CD4-positive, alpha-beta memory T cell (primary cell): ENCODE data around the gene ITGA6. TPM values are rescaled to one million over a fixed set of nuclear protein-coding genes. Genes with fewer than 3 reads are reported as not detected.

Experiments
- CTCF ChIA-PET: fragments of 350-600 bp; sonication (Branson Sonifier 250); formaldehyde crosslinking; loops from one replicate; lab custom pipeline; 2021; ENCODE audit warnings: inconsistent platforms; ENCODE audit not compliant: partially characterized antibody; lab: Charles Lee
- POLR2A ChIA-PET: fragments of 350-600 bp; sonication (Branson Sonifier 250); formaldehyde crosslinking; loops from one replicate; lab custom pipeline; 2021; ENCODE audit not compliant: partially characterized antibody; lab: Charles Lee
- DNase-seq, 5 donors: peaks; one replicate each; pipeline versions ENCODE4 v3.0.0 to v3.0.0-alpha.2; 2020 to 2022; ENCODE audit warnings: mixed read lengths in 1 of 5
- H3K27ac ChIP-seq: one replicate; pipeline ENCODE4 v1.7.0; 2013; ENCODE audit warnings: low read depth, low read length
- H3K27me3 ChIP-seq: 2 replicates; pipeline ENCODE4 v1.7.0; 2013; ENCODE audit warnings: mild to moderate bottlenecking, low read length, moderate library complexity; ENCODE audit not compliant: insufficient read depth
- H3K36me3 ChIP-seq: 2 replicates; pipeline ENCODE4 v1.7.0; 2013; ENCODE audit warnings: mild to moderate bottlenecking, low read length, moderate library complexity; ENCODE audit not compliant: insufficient read depth
- H3K4me1 ChIP-seq: 2 replicates; pipeline ENCODE4 v1.7.0; 2013; ENCODE audit warnings: mild to moderate bottlenecking, low read length, moderate library complexity; ENCODE audit not compliant: insufficient read depth
- H3K4me3 ChIP-seq, 2 donors: one replicate each; pipeline ENCODE4 v1.7.0; 2013; ENCODE audit warnings: low read length in 2 of 2, mild to moderate bottlenecking in 1 of 2
- H3K9me3 ChIP-seq, 2 donors: one replicate each; pipeline ENCODE4 v1.7.0; 2013; ENCODE audit warnings: low read length in 2 of 2, control low read depth in 1 of 2; ENCODE audit not compliant: control insufficient read depth in 1 of 2
- H3K27ac Mint-ChIP-seq, 7 donors: one replicate each; pipeline ENCODE4 v1.8.0; 2020 to 2021; ENCODE audit warnings: mixed read lengths in 7 of 7, mild to moderate bottlenecking in 6 of 7, inconsistent platforms in 3 of 7, moderate library complexity in 3 of 7
- H3K27me3 Mint-ChIP-seq, 2 donors: one replicate each; pipeline ENCODE4 v1.8.0; 2020 to 2021; ENCODE audit warnings: mixed read lengths in 2 of 2
- H3K36me3 Mint-ChIP-seq, 2 donors: one replicate each; pipeline ENCODE4 v1.8.0; 2020 to 2021; ENCODE audit warnings: mixed read lengths in 2 of 2, inconsistent platforms in 1 of 2, mild to moderate bottlenecking in 1 of 2
- H3K4me1 Mint-ChIP-seq, 4 donors: one replicate each; pipeline ENCODE4 v1.8.0; 2020 to 2021; ENCODE audit warnings: mixed read lengths in 4 of 4, mild to moderate bottlenecking in 1 of 4
- H3K4me3 Mint-ChIP-seq, 8 donors: one replicate each; pipeline ENCODE4 v1.8.0; 2020 to 2021; ENCODE audit warnings: mixed read lengths in 8 of 8, mild to moderate bottlenecking in 7 of 8, moderate library complexity in 6 of 8, inconsistent platforms in 3 of 8
- H3K9me3 Mint-ChIP-seq, 8 donors: one replicate each; pipeline ENCODE4 v1.8.0; 2020 to 2021; ENCODE audit warnings: mixed read lengths in 8 of 8, mild to moderate bottlenecking in 5 of 8, inconsistent platforms in 3 of 8, moderate library complexity in 1 of 8
- intact Hi-C: fragments of 100-400 bp; cut with micrococcal nuclease; formaldehyde crosslinking; loops from one replicate; pipeline ENCODE4 v1.15.1; 2023
- polyA plus RNA-seq, 2 donors: library from polyadenylated mRNA; unstranded; fragments of 300-500 nt; fragmentation: Illumina TruSeq; gene quantifications; one replicate each; pipeline ENCODE4 v1.2.3, GENCODE V29; 2021
- total RNA-seq, 2 experiments: library from RNA; stranded (reverse); gene quantifications; one replicate each; pipeline ENCODE4 v1.2.3, GENCODE V29; 2021

The ITGA6 gene
- total and polyA plus RNA-seq, 4 experiments from 2014 or later = 58.3 to 73.6 (median 66.5) TPM

DNA sequence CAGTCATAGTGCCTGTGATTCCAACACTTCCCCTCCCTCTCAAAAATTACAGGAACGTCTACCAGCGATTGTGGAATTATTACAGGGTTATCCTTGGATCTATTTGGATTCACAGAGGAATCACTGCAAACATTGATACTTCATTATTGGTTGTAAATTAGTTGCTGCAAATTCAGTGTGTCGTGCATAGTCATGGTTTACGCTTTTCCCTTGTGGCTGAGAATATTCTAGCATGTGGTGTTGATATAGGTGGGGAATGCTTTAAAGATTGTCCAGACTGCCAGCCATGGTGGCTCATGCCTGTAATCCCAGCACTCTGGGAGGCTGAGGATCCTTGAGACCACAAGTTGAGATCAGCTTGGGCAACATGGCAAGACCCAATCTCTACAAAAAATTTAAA lies 79.8 kb downstream of the ITGA6 start:
- H3K36me3 ChIP-seq = peaks cover 25% of the 10 kb centered on the region
- H3K9me3 ChIP-seq = peaks cover 0 to 6% of the 10 kb centered on the region in 2 donors
- Mint-ChIP-seq H3K4me3 (no peak overlapping the region), H3K4me1 (peaks cover 9 to 14% (median 10%) of the 10 kb centered on the region in 4 donors), H3K36me3 (peaks cover 58 to 69% of the 10 kb centered on the region in 2 donors), H3K27ac (peak overlapping the region in 2 of 7 donors; percentile 22 to 78), H3K27me3 (no peaks in the 10 kb centered on the region), H3K9me3 (peaks cover 0 to 18% (median 10%) of the 10 kb centered on the region in 8 donors)
- CTCF ChIA-PET = no interaction called here
- H3K27me3 ChIP-seq = no peaks in the 10 kb centered on the region
- no peak overlapping the region for H3K4me3 ChIP-seq
- intact Hi-C loops = no loop called here
- no peak overlapping the region for H3K27ac ChIP-seq
- DNase-seq = no peak
- peaks cover 11% of the 10 kb centered on the region for H3K4me1 ChIP-seq
- POLR2A ChIA-PET = no interaction called here

DNA sequence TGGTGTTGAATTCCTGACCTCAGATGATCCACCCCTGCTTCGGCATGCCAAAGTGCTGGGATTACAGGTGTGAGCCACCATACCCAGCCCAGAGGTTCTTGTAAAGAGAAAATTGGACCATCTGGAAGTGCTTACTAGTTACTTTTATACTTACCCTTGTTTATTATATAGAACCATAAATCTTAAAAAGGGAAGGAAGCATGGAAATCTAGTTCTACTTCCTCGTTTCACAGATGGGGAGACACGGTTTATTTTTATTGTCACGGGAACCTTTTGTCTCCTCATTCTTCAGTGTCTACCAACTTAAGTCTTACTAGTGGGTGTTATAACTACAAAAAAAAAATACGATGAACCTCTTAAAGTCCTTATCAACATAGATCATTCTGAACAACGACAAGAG lies 82.7 kb downstream of the ITGA6 start:
- H3K4me3 ChIP-seq = no peak overlapping the region
- no peaks in the 10 kb centered on the region for H3K27me3 Mint-ChIP-seq
- intact Hi-C loops = no loop called here
- POLR2A ChIA-PET = no interaction called here
- DNase-seq = no peak
- CTCF ChIA-PET = no interaction called here
- peaks cover 7 to 14% (median 9%) of the 10 kb centered on the region in 4 donors for H3K4me1 Mint-ChIP-seq
- peaks cover 3% of the 10 kb centered on the region for H3K36me3 ChIP-seq
- H3K27ac ChIP-seq = no peak overlapping the region
- H3K9me3 Mint-ChIP-seq = peaks cover 0 to 43% (median 26%) of the 10 kb centered on the region in 8 donors
- peaks cover 52 to 58% of the 10 kb centered on the region in 2 donors for H3K36me3 Mint-ChIP-seq
- peaks cover 11% of the 10 kb centered on the region for H3K4me1 ChIP-seq
- peak overlapping the region in 1 of 7 donors; percentile 68 for H3K27ac Mint-ChIP-seq
- peaks cover 0 to 18% of the 10 kb centered on the region in 2 donors for H3K9me3 ChIP-seq
- H3K27me3 ChIP-seq = no peaks in the 10 kb centered on the region
- H3K4me3 Mint-ChIP-seq = peak overlapping the region in 2 of 8 donors; percentile 1 to 76

DNA sequence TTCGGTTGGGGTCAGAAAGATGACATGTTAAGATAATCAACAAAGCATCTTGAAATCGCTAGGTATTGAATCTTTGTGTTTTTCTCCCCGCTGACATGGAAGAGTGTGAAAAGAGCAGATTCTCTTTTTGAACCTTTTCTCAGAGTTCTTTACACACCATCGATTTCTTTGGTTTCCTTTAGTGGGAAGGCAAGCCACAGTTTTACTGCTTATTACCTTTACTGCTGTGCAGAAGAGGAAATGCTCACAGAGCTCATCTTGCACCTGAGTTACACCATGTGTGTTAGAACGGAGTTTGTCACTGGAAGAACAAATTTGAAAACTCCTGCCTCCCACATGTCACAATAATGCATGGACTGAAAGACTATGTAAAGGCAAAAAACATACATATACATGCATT lies 83.2 kb downstream of the ITGA6 start:
- Histone ChIP-seq H3K36me3 (no peaks in the 10 kb centered on the region), H3K27ac (no peak overlapping the region), H3K4me3 (no peak overlapping the region), H3K27me3 (no peaks in the 10 kb centered on the region), H3K4me1 (peaks cover 11% of the 10 kb centered on the region), H3K9me3 (peaks cover 0 to 18% of the 10 kb centered on the region in 2 donors)
- POLR2A ChIA-PET = no interaction called here
- Mint-ChIP-seq H3K36me3 (peaks cover 47 to 53% of the 10 kb centered on the region in 2 donors), H3K9me3 (peaks cover 0 to 46% (median 26%) of the 10 kb centered on the region in 8 donors), H3K4me1 (peaks cover 7 to 14% (median 9%) of the 10 kb centered on the region in 4 donors), H3K4me3 (peak overlapping the region in 3 of 8 donors; percentile 1 to 76 (median 16)), H3K27me3 (no peaks in the 10 kb centered on the region), H3K27ac (peak overlapping the region in 4 of 7 donors; percentile 2 to 68 (median 40))
- intact Hi-C loops = no loop called here
- no peak for DNase-seq
- CTCF ChIA-PET = no interaction called here

DNA sequence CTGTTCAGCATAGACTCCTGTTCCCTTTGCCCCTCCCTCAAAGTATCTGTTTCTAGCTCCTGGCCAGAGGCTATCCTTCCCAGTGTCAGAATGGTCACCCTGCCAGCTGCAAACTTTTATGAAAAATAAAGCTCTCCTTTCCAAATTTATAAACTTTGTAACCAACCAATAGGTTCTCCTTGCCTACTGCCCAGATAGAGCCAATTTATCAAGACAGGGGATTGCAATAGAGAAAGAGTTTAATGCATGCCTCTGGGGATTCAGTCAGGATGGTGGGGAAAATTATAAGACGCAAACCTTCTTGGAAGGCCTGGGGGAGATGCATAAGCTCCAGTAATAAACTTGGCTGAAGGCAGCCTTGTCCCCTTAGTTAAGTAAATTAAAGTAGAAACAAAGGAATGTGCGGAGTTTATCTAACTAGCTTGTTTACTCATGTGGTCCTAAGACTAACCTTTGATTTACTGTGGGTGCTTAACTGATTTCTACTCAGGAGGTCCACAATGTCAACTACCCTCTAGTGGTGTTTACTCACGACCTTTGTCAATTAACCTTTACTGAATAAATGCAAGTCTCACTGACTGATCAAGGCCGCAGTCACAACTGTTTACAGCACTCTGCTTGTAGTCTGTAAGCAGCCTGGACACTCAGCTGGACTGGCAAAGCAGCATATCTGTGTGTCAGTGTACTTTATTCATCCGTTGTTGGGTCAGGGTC lies 85.6 kb downstream of the ITGA6 start:
- Histone ChIP-seq H3K27ac (no peak overlapping the region), H3K27me3 (no peaks in the 10 kb centered on the region), H3K4me1 (peaks cover 11% of the 10 kb centered on the region), H3K9me3 (peaks cover 0 to 18% of the 10 kb centered on the region in 2 donors), H3K36me3 (no peaks in the 10 kb centered on the region), H3K4me3 (peak overlapping the region in 1 of 2 donors; percentile 1)
- H3K9me3 Mint-ChIP-seq = peaks cover 0 to 52% (median 28%) of the 10 kb centered on the region in 8 donors
- H3K36me3 Mint-ChIP-seq = peaks cover 27 to 34% of the 10 kb centered on the region in 2 donors
- H3K4me3 Mint-ChIP-seq = no peak overlapping the region
- intact Hi-C loops = no loop called here
- H3K4me1 Mint-ChIP-seq = peaks cover 7 to 10% (median 9%) of the 10 kb centered on the region in 4 donors
- H3K27me3 Mint-ChIP-seq = no peaks in the 10 kb centered on the region
- H3K27ac Mint-ChIP-seq = peak overlapping the region in 1 of 7 donors; percentile 31
- no peak for DNase-seq
- CTCF ChIA-PET = no interaction called here
- POLR2A ChIA-PET = no interaction called here

DNA sequence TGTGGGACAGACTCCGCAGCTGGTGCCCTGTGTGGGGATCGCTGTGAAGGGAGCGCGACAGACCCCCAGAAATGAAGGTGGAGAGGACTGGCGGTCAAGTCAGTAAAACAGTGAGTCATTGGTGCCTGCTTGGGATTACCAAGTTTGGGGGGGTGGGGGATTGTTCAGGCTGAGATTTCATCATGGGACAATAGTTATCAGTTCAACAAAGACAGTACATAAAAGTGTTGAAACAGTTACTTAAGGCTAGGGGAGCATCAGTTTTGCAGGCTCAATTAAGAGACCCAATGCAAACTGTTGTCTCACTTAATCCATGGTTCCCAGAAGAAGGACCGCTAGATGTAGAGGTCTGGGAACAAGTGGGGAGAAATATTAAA lies 86.1 kb downstream of the ITGA6 start:
- Histone ChIP-seq H3K4me1 (peaks cover 11% of the 10 kb centered on the region), H3K36me3 (no peaks in the 10 kb centered on the region), H3K27ac (no peak overlapping the region), H3K27me3 (no peaks in the 10 kb centered on the region), H3K4me3 (no peak overlapping the region), H3K9me3 (peaks cover 0 to 18% of the 10 kb centered on the region in 2 donors)
- peaks cover 0 to 52% (median 28%) of the 10 kb centered on the region in 8 donors for H3K9me3 Mint-ChIP-seq
- ChIA-PET CTCF (no interaction called here), POLR2A (no interaction called here)
- no peak for DNase-seq
- no peaks in the 10 kb centered on the region for H3K27me3 Mint-ChIP-seq
- peaks cover 7 to 10% (median 9%) of the 10 kb centered on the region in 4 donors for H3K4me1 Mint-ChIP-seq
- intact Hi-C loops = no loop called here
- H3K27ac Mint-ChIP-seq = no peak overlapping the region
- peaks cover 25 to 28% of the 10 kb centered on the region in 2 donors for H3K36me3 Mint-ChIP-seq
- H3K4me3 Mint-ChIP-seq = no peak overlapping the region

DNA sequence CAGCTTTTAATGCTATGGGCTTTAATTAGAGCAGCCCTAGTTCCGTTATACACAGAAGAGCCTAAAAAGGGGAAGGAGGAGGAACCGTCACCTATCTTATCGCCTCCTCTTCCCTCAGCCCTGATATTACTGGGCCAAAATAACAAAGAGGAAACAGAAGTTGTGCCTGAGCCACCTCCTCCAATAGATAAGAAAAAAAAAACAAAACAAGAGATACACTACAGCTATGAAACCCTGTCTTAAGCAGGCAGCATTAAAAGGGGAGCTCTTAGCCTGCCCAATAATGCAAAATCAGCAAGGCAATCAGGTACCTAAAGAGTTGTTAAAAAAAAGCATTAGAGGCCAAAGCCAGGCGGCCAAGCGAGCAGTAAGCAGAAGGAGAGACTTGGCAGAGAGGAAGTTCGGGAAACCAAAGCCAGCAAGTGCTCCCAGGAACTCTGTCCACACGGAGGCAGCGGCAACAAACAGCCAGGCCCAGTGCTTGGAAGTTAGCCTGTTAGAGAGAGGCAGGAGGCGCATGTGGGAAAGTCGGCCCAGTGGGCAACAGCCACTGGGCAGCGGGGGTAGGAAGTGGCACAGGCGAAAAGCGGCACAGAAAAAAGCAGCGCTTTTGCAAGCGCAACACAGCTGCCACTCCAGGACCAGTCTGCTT lies 86.7 kb downstream of the ITGA6 start:
- H3K9me3 Mint-ChIP-seq = peaks cover 0 to 57% (median 32%) of the 10 kb centered on the region in 8 donors
- Histone ChIP-seq H3K4me1 (peaks cover 11% of the 10 kb centered on the region), H3K27ac (no peak overlapping the region), H3K4me3 (no peak overlapping the region), H3K27me3 (no peaks in the 10 kb centered on the region), H3K9me3 (peaks cover 0 to 18% of the 10 kb centered on the region in 2 donors), H3K36me3 (no peaks in the 10 kb centered on the region)
- ChIA-PET POLR2A (interaction anchor here (0.6 kb wide), 1 partner anchor 58 kb away, joined by 3 read pairs; no protein-coding TSS in a partner anchor), CTCF (no interaction called here)
- H3K4me3 Mint-ChIP-seq = no peak overlapping the region
- peaks cover 20 to 30% of the 10 kb centered on the region in 2 donors for H3K36me3 Mint-ChIP-seq
- intact Hi-C loops = no loop called here
- H3K27me3 Mint-ChIP-seq = no peaks in the 10 kb centered on the region
- no peak overlapping the region for H3K27ac Mint-ChIP-seq
- DNase-seq = no peak
- H3K4me1 Mint-ChIP-seq = peaks cover 7 to 10% (median 9%) of the 10 kb centered on the region in 4 donors

DNA sequence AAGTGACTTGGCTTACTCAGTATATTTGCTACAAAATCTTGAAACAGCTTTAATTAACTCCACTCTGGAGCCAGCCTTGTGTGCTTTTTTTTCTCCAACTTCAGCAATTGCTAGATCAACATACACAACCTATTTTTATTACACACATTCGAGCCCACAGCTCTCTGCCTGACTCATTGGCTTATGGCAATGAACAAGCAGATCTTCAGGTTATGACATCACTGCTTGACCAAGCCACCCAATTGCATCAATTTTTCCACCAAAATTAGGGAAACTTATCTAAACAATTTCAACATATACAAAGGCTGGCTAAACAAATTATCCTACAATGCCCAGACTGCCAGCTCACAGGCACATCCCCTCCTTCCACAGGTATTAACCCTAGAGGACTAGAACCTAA lies 88.9 kb downstream of the ITGA6 start:
- H3K4me3 Mint-ChIP-seq = no peak overlapping the region
- no peaks in the 10 kb centered on the region for H3K27me3 Mint-ChIP-seq
- Histone ChIP-seq H3K4me1 (peaks cover under 1% of the 10 kb centered on the region), H3K4me3 (no peak overlapping the region), H3K27ac (no peak overlapping the region), H3K36me3 (no peaks in the 10 kb centered on the region), H3K27me3 (no peaks in the 10 kb centered on the region), H3K9me3 (peaks cover 0 to 18% of the 10 kb centered on the region in 2 donors)
- intact Hi-C loops = no loop called here
- H3K36me3 Mint-ChIP-seq = peaks cover 23 to 41% of the 10 kb centered on the region in 2 donors
- peaks cover 0 to 65% (median 42%) of the 10 kb centered on the region in 8 donors for H3K9me3 Mint-ChIP-seq
- H3K4me1 Mint-ChIP-seq = no peaks in the 10 kb centered on the region
- CTCF ChIA-PET = no interaction called here
- POLR2A ChIA-PET = no interaction called here
- H3K27ac Mint-ChIP-seq = no peak overlapping the region
- DNase-seq = no peak
